HG03175 (cell line): ENCODE results near the gene GMPS.
"Not testable (repeated sequence)": the region's sequence is repeated elsewhere in the genome, so short reads cannot be mapped to it uniquely, and the experiment has no call there.

Experiments
- ATAC-seq: cut with Tn5 transposase; IDR thresholded peaks from one replicate; pipeline ENCODE4 v1.9.1; 2021; ENCODE audit warnings: mild to moderate bottlenecking, moderate library complexity; ENCODE audit not compliant: unreplicated experiment

The GMPS gene

GRCh38 chr3:155871746-155872158 is 1.3 kb downstream of the GMPS start:
- ATAC-seq, result peak; percentile 1

GRCh38 chr3:155872904-155873646 is 2.6 kb downstream of the GMPS start:
- no peak for ATAC-seq

- no peak for ATAC-seq
Observed at GRCh38 chr3:155876037-155876436, 5.6 kb downstream of the GMPS start.

GRCh38 chr3:155876503-155876902 is 6.1 kb downstream of the GMPS start:
- ATAC-seq, result no peak

- ATAC-seq, result no peak
Observed at GRCh38 chr3:155880286-155880685, 9.8 kb downstream of the GMPS start.

- no peak for ATAC-seq
Observed at GRCh38 chr3:155884292-155884691, 13.8 kb downstream of the GMPS start.

- no peak for ATAC-seq
Observed at GRCh38 chr3:155885292-155885691, 14.8 kb downstream of the GMPS start.

- not testable (repeated sequence) for ATAC-seq
Observed at GRCh38 chr3:155886348-155886747, 15.9 kb downstream of the GMPS start.

GRCh38 chr3:155886915-155887314 is 16.5 kb downstream of the GMPS start:
- ATAC-seq, result no peak

GRCh38 chr3:155889212-155889611 is 18.8 kb downstream of the GMPS start:
- ATAC-seq, result no peak

GRCh38 chr3:155889952-155890351 is 19.5 kb downstream of the GMPS start:
- no peak for ATAC-seq

GRCh38 chr3:155890671-155891190 is 20.3 kb downstream of the GMPS start:
- no peak for ATAC-seq

GRCh38 chr3:155891321-155891720 is 20.9 kb downstream of the GMPS start:
- no peak for ATAC-seq

GRCh38 chr3:155895379-155895900 is 25.0 kb downstream of the GMPS start:
- ATAC-seq, result no peak

- no peak for ATAC-seq
Observed at GRCh38 chr3:155906900-155907299, 36.5 kb downstream of the GMPS start.

GRCh38 chr3:155908086-155908485 is 37.6 kb downstream of the GMPS start:
- ATAC-seq, result no peak

GRCh38 chr3:155908605-155909004 is 38.2 kb downstream of the GMPS start:
- no peak for ATAC-seq

- ATAC-seq, result no peak
Observed at GRCh38 chr3:155912090-155912489, 41.6 kb downstream of the GMPS start.

- no peak for ATAC-seq
Observed at GRCh38 chr3:155912579-155913190, 42.2 kb downstream of the GMPS start.

- ATAC-seq, result no peak
Observed at GRCh38 chr3:155917781-155918180, 47.3 kb downstream of the GMPS start.

- ATAC-seq, result no peak
Observed at GRCh38 chr3:155919728-155920127, 49.3 kb downstream of the GMPS start.

GRCh38 chr3:155921486-155921885 is 51.0 kb downstream of the GMPS start:
- no peak for ATAC-seq
